ENCODE results near the gene TBC1D9. TPM values are rescaled to one million over a fixed set of nuclear protein-coding genes. Genes with fewer than 3 reads are reported as not detected.

The TBC1D9 gene
- total RNA-seq, 2 experiments from 2014 or later, result 0.20 to 0.33 TPM

DNA sequence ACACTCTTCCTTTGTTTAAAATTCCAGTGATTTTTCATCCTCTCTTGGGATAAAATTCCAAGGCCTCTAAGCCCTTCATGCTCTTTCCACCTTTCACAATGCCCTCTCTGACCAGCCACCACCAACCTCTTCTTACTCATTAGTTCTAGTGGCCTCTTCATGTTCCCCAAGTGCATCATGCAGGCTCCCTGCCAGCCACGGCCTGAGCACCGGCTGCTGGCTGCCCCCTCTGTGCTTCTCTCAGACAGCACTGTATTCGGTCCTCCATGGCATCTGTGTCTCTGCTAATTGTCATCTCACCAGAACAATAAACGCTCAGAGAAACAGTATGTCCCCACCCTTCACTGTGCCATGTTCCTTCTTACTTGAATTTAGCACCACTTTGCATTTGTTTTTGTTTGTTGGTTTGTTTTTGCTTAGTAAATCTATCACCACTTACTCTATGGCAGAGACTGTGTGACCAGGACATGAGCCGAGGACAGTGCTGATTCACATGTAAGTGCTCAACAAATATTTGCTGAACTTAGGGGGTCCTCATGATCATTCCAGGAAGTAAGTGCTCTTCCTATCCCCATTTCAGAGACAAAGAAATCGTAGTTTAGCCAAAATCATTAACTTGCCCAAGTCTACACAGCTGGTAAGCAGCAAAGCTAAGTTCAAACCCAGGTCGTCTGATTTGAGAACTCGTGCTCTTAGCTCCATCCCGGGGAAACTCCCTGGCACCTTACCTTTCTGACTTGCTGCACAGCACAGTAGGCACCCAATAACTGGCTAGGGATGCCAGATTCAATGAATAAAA is 110.4 kb downstream of the TBC1D9 start:
- CTCF ChIA-PET, result no interaction called here
- H3K4me3 Mint-ChIP-seq, result no peak overlapping the region
- DNase-seq (no peak), ATAC-seq (ENCODE audit: poor library complexity) (no peak)
- H3K4me1 Mint-ChIP-seq (ENCODE audit: low read depth), result no peaks in the 10 kb centered on the region
- peaks cover 5% of the 10 kb centered on the region for H3K27me3 Mint-ChIP-seq
- POLR2A ChIA-PET, result no interaction called here
- intact Hi-C loops (cut with DNase I, micrococcal nuclease), result no loop called here
- Histone ChIP-seq H3K9me3 (ENCODE audit: control insufficient read depth in 1 of 2, insufficient read depth in 1 of 2, low read length in 2 of 2) (peaks cover 0 to 8% of the 10 kb centered on the region in 2 experiments), H3K27me3 (ENCODE audit: control insufficient read depth in 1 of 2, insufficient read depth in 2 of 2, low read length in 2 of 2) (no peaks in the 10 kb centered on the region), H3K4me3 (ENCODE audit: low read length) (no peak overlapping the region), H3K4me1 (ENCODE audit: insufficient read depth, low read length) (no peaks in the 10 kb centered on the region), H3K27ac (ENCODE audit: low read depth in 1 of 2, low read length in 2 of 2) (no peak overlapping the region), H3K36me3 (ENCODE audit: insufficient read depth, low read length) (no peaks in the 10 kb centered on the region)
- H3K27ac Mint-ChIP-seq, result no peak overlapping the region
- no peaks in the 10 kb centered on the region for H3K36me3 Mint-ChIP-seq (ENCODE audit: low read depth)
- TF ChIP-seq, protein P1, sequence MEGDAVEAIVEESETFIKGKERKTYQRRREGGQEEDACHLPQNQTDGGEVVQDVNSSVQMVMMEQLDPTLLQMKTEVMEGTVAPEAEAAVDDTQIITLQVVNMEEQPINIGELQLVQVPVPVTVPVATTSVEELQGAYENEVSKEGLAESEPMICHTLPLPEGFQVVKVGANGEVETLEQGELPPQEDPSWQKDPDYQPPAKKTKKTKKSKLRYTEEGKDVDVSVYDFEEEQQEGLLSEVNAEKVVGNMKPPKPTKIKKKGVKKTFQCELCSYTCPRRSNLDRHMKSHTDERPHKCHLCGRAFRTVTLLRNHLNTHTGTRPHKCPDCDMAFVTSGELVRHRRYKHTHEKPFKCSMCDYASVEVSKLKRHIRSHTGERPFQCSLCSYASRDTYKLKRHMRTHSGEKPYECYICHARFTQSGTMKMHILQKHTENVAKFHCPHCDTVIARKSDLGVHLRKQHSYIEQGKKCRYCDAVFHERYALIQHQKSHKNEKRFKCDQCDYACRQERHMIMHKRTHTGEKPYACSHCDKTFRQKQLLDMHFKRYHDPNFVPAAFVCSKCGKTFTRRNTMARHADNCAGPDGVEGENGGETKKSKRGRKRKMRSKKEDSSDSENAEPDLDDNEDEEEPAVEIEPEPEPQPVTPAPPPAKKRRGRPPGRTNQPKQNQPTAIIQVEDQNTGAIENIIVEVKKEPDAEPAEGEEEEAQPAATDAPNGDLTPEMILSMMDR (IDR thresholded peaks at IDR 0.05), result no peak
- no peaks in the 10 kb centered on the region for H3K9me3 Mint-ChIP-seq

DNA sequence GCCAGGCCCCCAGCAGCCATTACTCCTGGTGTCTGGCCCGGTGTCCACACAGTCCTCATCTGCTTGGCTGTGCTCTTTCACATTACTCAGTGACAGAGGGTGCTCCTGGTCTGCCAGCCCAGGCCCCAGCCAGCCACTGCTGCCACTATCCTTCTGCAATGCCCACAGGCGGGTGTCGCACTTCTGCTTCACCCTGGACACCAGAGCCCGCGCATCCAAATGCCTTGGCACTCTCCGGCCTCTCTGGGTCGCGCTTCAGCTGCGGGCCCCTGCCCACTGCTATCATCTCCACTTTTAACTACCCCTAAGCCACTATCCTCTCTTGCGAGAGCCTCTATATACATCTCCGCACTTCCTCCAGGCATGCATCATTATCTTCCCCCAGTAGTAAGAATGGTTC is 111.0 kb downstream of the TBC1D9 start:
- ATAC-seq (ENCODE audit: poor library complexity), result no peak
- Mint-ChIP-seq H3K36me3 (ENCODE audit: low read depth) (no peaks in the 10 kb centered on the region), H3K9me3 (no peaks in the 10 kb centered on the region), H3K27me3 (peaks cover 5% of the 10 kb centered on the region), H3K4me1 (ENCODE audit: low read depth) (no peaks in the 10 kb centered on the region), H3K27ac (no peak overlapping the region), H3K4me3 (no peak overlapping the region)
- DNase-seq, result no peak
- peaks cover 0 to 8% of the 10 kb centered on the region in 2 experiments for H3K9me3 ChIP-seq (ENCODE audit: control insufficient read depth in 1 of 2, insufficient read depth in 1 of 2, low read length in 2 of 2)
- CTCF ChIA-PET, result no interaction called here
- no peak overlapping the region for H3K27ac ChIP-seq (ENCODE audit: low read depth in 1 of 2, low read length in 2 of 2)
- POLR2A ChIA-PET, result no interaction called here
- H3K4me1 ChIP-seq (ENCODE audit: insufficient read depth, low read length), result no peaks in the 10 kb centered on the region
- TF ChIP-seq, protein P1 (IDR thresholded peaks at IDR 0.05), result no peak
- no peak overlapping the region for H3K4me3 ChIP-seq (ENCODE audit: low read length)
- no peaks in the 10 kb centered on the region for H3K36me3 ChIP-seq (ENCODE audit: insufficient read depth, low read length)
- intact Hi-C loops (cut with DNase I, micrococcal nuclease), result no loop called here
- H3K27me3 ChIP-seq (ENCODE audit: control insufficient read depth in 1 of 2, insufficient read depth in 2 of 2, low read length in 2 of 2), result no peaks in the 10 kb centered on the region

DNA sequence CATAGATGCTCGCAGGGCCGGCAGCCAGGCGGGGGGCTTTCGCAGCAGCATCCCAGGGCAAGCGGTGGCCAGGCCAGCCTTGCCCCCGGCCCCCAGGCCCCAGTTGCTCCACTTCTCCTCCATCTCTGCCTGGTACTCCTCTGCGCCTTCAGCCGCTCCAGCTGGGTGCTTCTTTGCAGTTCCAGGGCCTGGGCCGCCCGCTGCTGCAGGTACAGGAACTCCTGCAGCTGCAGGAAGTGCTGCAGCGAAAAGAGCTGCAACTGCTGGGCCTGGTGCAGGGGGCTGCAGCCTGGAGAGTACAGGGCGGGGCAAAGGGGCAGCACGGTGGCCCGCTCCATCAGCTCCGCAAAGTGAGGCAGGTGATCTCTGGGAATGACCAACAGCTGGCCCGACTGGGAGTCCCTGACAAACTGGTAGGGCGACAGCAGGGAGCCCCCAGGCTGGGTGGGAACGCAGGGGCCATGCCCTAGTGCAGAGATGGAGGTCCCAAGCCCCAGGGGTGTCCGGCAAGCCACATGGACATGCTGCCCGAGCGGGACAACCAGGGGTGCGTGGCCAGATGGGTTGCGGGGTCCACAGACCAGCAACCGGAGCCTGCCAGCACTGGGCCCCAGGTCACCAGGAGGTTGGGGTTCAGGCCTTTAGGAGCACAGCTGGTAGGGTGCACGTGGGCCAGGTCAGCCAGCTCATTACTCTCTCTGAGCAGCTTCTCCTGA is 111.6 kb downstream of the TBC1D9 start:
- no peak overlapping the region for H3K27ac ChIP-seq (ENCODE audit: low read depth in 1 of 2, low read length in 2 of 2)
- no peaks in the 10 kb centered on the region for H3K36me3 ChIP-seq (ENCODE audit: insufficient read depth, low read length)
- Mint-ChIP-seq H3K27ac (no peak overlapping the region), H3K27me3 (peaks cover 9% of the 10 kb centered on the region), H3K4me3 (no peak overlapping the region), H3K9me3 (no peaks in the 10 kb centered on the region), H3K4me1 (ENCODE audit: low read depth) (no peaks in the 10 kb centered on the region), H3K36me3 (ENCODE audit: low read depth) (no peaks in the 10 kb centered on the region)
- H3K4me1 ChIP-seq (ENCODE audit: insufficient read depth, low read length), result no peaks in the 10 kb centered on the region
- POLR2A ChIA-PET, result no interaction called here
- intact Hi-C loops (cut with DNase I, micrococcal nuclease), result no loop called here
- H3K4me3 ChIP-seq (ENCODE audit: low read length), result no peak overlapping the region
- DNase-seq (no peak), ATAC-seq (ENCODE audit: poor library complexity) (no peak)
- CTCF ChIA-PET, result no interaction called here
- peaks cover 0 to 8% of the 10 kb centered on the region in 2 experiments for H3K9me3 ChIP-seq (ENCODE audit: control insufficient read depth in 1 of 2, insufficient read depth in 1 of 2, low read length in 2 of 2)
- peaks cover 0 to 2% of the 10 kb centered on the region in 2 experiments for H3K27me3 ChIP-seq (ENCODE audit: control insufficient read depth in 1 of 2, insufficient read depth in 2 of 2, low read length in 2 of 2)
- TF ChIP-seq, protein P1 (IDR thresholded peaks at IDR 0.05), result no peak

Measured in CD4-positive, alpha-beta T cell (primary cell).